AG04450 (cell line): Measurements from ENCODE around the gene MTHFSD. TPM values are rescaled to one million over a fixed set of nuclear protein-coding genes. Genes with fewer than 3 reads are reported as not detected.

Source experiments
- CTCF ChIA-PET: fragments of 300-600, 350-600 bp; formaldehyde crosslinking; extraction: SDS; loops from one replicate; lab custom pipeline; 2022; ENCODE audit warnings: antibody characterized with exemption, inconsistent platforms; lab: Charles Lee
- POLR2A ChIA-PET: fragments of 350-600 bp; formaldehyde crosslinking; extraction: SDS; loops from one replicate; lab custom pipeline; 2021; ENCODE audit warnings: antibody characterized with exemption, inconsistent platforms; lab: Yijun Ruan, JAX
- DNase-seq: peaks from one replicate; pipeline ENCODE4 v3.0.0-alpha.2; 2011; ENCODE audit warnings: low read depth, low spot score
- H3K27ac ChIP-seq: one replicate; pipeline ENCODE4 v1.5.1; 2012; ENCODE audit warnings: low read depth, low read length, control low read depth
- H3K27me3 ChIP-seq: one replicate; pipeline ENCODE4 v1.6.0; 2012; ENCODE audit warnings: low read length; ENCODE audit not compliant: control insufficient read depth, insufficient read depth
- H3K4me3 ChIP-seq: 2 replicates; pipeline ENCODE4 v1.5.1; 2011; ENCODE audit warnings: mild to moderate bottlenecking, low read depth, low read length, control low read depth
- H3K9me3 ChIP-seq: 2 replicates; pipeline ENCODE4 v1.5.1; 2012; ENCODE audit warnings: low read length; ENCODE audit not compliant: control insufficient read depth, insufficient read depth
- polyA plus RNA-seq: library from polyadenylated mRNA; depleted of rRNA; stranded (reverse); fragments of >200 nt; gene quantifications from 2 replicates; pipeline ENCODE4 v1.2.3, GENCODE V29; 2011
- TF ChIP-seq, protein P1 (sequence below): IDR thresholded peaks from 2 replicates; pipeline ENCODE4 v1.5.1; 2011; ENCODE audit warnings: low read depth, low read length, control low read depth, inconsistent platforms

MTHFSD gene
- polyA plus RNA-seq, 1 experiment: 16.7 TPM

DNA sequence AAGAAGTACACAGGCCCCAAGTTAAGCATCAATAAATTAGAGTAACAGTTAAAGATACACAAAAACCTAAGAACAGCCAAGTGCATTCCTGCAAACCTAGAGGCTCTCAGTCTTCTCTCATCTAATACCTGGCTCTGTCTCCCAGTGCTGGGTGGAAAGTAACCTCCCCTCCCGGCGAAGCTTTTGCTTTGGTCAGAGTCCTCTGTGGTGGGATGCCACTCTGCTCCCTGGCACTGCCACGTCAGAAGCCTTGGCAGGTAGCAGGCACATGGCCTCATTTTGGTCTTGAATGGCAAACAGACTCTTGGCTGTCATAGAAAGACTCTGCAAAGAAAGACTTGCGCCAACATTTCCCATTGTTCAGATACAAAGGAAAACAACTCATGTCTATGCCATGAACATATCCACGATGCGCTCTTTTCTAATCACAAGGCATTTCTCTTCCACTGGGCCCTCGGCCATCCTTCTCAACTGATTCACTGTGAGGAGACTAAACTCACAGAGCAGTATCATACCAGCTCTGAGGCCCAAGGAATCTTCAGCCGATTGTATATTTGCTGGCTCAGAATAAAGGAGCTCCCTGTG is 21.2 kb downstream of the MTHFSD start:
- Histone ChIP-seq H3K27me3 (no peaks in the 10 kb centered on the region), H3K4me3 (no peak overlapping the region), H3K9me3 (no peaks in the 10 kb centered on the region), H3K27ac (no peak overlapping the region)
- TF ChIP-seq, protein P1, sequence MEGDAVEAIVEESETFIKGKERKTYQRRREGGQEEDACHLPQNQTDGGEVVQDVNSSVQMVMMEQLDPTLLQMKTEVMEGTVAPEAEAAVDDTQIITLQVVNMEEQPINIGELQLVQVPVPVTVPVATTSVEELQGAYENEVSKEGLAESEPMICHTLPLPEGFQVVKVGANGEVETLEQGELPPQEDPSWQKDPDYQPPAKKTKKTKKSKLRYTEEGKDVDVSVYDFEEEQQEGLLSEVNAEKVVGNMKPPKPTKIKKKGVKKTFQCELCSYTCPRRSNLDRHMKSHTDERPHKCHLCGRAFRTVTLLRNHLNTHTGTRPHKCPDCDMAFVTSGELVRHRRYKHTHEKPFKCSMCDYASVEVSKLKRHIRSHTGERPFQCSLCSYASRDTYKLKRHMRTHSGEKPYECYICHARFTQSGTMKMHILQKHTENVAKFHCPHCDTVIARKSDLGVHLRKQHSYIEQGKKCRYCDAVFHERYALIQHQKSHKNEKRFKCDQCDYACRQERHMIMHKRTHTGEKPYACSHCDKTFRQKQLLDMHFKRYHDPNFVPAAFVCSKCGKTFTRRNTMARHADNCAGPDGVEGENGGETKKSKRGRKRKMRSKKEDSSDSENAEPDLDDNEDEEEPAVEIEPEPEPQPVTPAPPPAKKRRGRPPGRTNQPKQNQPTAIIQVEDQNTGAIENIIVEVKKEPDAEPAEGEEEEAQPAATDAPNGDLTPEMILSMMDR: no peak
- POLR2A ChIA-PET: interaction anchor here (1.2 kb wide), 1 partner anchor 20 kb away, joined by 3 read pairs; no protein-coding TSS in a partner anchor
- DNase-seq: no peak
- CTCF ChIA-PET: interaction anchor here (0.7 kb wide), 1 partner anchor 461 kb away, joined by 5 read pairs; no protein-coding TSS in a partner anchor

DNA sequence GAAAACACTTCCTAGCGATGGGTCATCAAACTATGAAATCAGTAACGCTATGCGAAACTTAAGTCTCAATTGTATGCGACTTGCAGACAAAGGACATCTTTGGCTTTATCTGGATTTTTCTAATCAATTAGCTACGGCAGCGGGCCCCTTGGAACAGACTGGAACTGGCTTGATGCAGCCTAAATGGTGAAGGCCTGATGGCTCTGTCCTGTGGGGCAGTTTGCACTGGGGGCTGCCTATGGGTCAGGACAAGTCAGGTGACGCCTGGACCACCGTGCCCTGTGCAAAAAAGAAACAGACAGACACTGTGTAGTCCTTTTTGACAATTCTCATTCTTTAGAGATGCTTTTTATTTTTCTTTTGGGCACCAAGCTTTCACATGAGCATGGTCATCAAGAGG is 22.0 kb downstream of the MTHFSD start:
- H3K27ac ChIP-seq: no peak overlapping the region
- CTCF ChIA-PET: interaction anchor here (0.6 to 0.8 kb wide), 3 partner anchors 460 to 714 kb away, joined by 3 to 5 read pairs (median 3); no protein-coding TSS in a partner anchor

DNA sequence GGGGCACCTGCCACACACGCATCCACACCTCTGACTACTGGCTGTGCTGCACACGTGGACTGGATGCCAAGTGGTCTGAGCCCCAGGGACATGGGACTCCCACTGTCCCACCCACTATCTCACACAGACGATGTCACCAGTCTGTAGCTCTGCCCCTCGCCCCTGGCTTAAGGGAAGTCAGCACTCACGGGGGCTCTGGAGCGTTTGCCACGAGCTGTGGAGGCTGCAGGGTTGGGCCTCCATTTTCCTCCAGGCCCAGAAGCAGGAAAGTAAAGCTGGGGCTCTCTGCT is 22.6 kb downstream of the MTHFSD start:
- Histone ChIP-seq H3K9me3 (peaks cover 9% of the 10 kb centered on the region; the same call in 1 of the 2 replicates), H3K27ac (no peak overlapping the region), H3K4me3 (no peak overlapping the region), H3K27me3 (no peaks in the 10 kb centered on the region)
- no peak for DNase-seq
- ChIA-PET CTCF (interaction anchor here (0.6 kb wide), 1 partner anchor 460 kb away, joined by 3 read pairs; no protein-coding TSS in a partner anchor), POLR2A (no interaction called here)
- TF ChIP-seq, protein P1: no peak

More for the DNA sequence above, 22.0 kb downstream of the MTHFSD start:
- TF ChIP-seq, protein P1: no peak
- H3K4me3 ChIP-seq: no peak overlapping the region
- no peaks in the 10 kb centered on the region for H3K27me3 ChIP-seq
- H3K9me3 ChIP-seq: peaks cover 6% of the 10 kb centered on the region; the same call in 1 of the 2 replicates
- POLR2A ChIA-PET: interaction anchor here (1.2 kb wide), 1 partner anchor 21 kb away, joined by 3 read pairs; no protein-coding TSS in a partner anchor
- no peak for DNase-seq

DNA sequence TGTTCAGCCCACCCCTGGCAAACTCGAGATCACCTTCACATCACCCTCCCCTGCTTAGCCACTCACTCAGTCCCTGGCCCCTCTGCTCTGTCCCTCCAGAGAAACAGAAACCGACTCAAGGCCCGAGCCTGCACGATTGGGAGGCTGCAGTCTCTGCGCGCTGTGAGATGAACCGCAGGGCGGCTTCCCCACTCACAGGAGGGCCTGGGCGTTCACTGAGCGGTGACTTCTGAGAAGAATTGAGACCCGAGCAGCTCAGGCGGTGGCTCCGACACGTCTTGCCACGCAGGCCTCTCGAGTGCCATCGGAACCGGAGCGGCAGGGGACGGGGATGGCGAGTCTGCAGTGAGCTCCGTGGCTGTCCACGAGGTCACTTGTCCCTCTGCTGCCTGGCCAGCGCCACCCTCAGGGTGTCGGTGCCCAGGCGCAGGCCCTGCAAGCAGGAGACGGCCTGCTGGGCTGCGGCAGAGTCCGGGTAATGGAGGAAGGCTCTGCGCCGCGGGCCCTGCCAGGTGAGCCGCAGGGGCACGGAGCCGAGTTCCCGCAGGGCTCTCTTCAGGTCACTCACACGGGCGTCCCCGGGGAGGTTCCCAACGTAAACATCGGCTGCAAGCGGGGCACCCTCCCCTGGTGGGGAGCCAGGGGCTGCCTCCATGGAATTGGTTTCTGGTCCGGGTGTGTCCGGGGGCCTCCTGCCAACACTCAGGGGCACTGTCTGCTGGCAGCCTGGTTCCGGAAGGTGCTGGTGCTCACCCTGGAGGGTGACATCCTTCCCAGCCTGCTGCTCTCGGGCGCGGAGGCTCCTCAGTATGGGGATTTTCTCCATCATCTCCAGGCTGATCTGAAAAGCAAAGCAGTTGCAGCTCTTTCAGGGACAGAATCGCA is 23.2 kb downstream of the MTHFSD start:
- ChIA-PET CTCF (interaction anchor here (0.6 to 2.1 kb wide), 2 partner anchors 11 to 459 kb away, joined by 6 to 12 read pairs; no protein-coding TSS in a partner anchor), POLR2A (no interaction called here)
- Histone ChIP-seq H3K4me3 (no peak overlapping the region), H3K27me3 (no peaks in the 10 kb centered on the region), H3K9me3 (peaks cover 12% of the 10 kb centered on the region; the same call in 1 of the 2 replicates), H3K27ac (no peak overlapping the region)
- DNase-seq: no peak
- TF ChIP-seq, protein P1: no peak
